DMS 273 treated with DMSO at 0.1 percent for 48 hours (cell line): ENCODE data around the gene HOXD11.

ENCODE experiments used
- DNase-seq: peaks from one replicate; lab custom pipeline; 2025; lab: John Stamatoyannopoulos, UW

Gene HOXD11

DNA sequence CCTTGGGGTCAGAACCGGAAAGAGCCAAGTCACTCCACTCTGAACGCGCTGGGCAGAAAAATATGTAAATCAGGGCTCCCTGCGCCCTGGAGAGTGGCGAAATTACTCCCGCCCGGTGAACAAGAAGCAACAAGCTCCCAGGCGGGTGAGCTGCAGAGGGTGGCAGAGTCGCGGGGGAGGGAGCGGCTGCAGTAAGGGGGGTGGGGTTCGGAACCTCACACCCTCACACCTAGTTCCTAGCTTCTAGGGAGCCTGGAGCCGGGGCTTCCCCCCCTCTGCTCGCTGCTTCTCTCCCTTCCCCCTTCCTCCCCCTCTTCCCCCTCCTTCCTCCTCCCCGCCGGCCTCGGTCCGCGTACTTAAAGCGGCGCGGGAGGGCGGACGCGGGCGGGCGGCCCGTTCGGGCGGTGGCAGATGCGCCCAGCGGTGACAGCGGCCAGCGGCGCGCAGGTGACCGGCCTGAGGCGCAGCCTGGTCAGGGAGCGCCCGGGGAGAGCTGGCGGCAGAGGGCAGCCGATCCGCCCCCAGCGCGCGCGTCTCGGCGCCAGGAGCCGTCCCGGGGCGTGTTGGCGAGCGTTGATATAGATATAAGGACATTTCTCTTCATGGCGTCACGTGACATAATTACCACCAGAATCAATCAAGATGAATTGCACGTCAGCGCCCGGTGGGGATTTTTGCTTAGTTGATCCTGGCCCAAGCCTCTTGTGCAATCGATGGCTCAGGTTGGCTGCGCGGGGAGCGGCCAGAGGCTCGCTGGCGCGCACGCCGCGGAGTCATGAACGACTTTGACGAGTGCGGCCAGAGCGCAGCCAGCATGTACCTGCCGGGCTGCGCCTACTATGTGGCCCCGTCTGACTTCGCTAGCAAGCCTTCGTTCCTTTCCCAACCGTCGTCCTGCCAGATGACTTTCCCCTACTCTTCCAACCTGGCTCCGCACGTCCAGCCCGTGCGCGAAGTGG, at the start of gene HOXD11:
TSS of gene HOXD11 (plus strand) at position 700 of the 959 bp plus-strand sequence. CDS start at position 776, 76 bp downstream.
- no peak for DNase-seq

DNA sequence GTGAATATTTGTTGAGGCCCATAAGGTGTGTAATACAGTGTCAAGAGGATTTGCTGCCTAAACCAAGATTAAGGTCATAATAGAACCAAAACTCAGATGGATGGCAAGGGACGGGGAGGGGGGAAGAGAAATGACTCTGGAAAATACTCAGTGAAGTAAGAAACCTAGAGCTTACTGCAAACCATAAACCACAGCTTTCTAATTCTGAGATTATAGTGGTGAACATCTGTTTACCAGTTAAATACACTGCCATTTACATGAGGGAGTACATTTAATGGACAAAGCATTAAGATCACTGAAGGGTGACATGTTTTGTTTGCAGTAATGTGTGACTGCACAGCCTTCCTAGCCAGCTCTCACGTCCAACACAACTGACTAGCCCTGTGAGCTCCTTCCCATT, 43.1 kb upstream of the HOXD11 start:
- DNase-seq = peak; percentile 29

DNA sequence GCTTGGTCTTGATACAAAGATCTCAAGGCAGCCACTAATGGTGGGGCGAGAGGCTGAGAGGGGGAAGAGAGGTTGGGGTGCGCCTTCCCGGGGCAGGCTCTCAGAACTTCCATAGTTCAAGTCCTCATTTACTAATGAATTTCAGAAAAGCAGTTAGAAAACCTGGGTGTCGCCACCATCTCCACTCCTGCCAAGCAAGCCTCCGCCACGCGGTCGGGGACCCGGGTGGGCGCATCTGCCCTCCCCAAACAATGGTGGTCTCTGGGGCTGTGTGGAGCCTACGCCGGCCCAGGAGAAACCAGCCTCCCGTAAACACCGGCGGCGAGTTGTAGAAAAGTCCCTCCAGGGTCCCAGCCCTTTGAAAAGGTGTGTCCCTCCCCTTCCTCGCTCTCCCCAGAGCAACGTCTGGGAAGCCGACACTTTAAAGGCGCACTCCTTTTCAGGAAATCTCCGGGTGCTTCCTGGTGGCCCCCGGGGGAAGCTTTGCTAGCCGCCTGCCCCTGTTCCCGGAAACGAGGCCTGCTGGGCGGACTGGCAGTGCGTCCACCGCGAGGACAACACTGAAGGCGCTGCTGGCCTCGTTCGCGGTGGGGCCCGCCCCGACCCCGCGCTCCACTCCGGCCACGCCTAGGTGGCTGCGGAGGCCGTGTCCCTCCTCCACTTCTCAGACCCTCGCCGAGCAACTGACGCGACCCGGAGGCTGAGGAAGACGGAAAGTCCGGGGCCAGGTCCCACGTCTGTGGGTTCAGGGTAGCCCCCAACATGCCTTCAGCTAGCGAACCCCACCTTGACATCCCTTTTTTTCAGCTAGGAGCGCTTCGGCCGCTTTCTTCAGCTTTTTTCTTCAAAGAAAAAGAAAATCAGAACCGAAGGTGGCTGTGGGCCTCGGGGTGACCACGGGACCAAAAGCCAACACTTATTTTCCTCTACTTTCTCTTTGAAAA, 40.2 kb upstream of the HOXD11 start:
- no peak for DNase-seq

DNA sequence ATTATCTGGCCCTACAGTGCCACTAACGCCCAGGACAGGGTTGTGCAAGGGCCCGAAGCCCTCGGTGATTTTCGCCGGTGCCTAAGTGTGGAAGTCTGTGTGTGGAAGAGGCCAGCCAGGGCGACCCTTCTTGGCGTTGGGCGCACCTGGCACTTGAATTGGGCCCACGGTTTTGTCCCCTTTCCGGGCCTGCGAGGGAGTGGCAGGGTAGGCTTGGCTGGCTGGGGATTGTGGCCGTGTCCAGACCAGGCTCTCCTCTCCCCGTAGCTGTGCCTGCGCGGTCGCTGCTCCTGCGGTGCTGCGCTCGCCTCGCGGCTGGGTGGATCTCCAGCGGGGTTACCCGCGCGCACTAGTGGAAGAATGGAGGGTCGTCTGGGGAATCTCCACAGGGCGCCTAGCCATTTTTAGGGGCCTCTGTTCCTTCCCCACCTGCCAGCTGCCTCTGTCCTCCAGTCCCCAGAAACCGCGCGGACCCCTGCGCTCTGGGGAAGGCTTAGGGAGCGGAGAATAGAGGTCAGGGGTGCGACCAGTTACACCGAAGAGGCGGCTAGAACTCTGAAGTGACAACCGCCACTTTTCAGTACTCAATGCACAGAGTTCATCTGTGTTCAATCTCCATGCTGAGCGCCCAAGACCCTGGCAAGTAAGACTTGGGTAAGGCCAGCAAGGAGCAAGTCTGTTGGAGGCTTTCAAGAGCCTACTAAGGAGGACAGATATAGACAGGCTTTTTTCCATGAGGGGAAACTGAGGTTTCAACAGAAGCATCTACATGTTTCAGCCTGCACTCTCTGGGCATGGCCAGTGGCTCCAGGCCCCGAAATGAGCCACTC, 39.3 kb upstream of the HOXD11 start:
- no peak for DNase-seq

DNA sequence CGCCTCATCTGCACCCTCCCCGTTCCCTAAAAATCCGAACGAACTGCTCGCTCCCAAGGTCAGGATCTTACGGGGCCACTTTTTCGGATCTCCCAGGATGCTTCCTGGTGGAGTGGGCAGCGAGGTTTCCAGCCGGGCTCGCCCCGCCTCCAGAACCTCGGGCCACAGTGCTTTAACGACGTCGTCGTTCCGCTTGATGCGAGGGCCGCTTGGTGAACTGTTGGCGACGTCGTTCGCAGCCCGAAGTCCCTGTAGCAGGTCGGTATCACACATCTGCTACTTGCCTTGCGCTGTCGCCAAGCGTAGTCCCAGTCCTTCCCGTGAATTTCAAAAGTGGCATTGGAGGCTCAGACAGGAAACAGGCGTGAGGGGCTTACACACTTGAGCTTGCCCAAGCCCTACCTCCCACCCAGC, 38.7 kb upstream of the HOXD11 start:
- DNase-seq = no peak

DNA sequence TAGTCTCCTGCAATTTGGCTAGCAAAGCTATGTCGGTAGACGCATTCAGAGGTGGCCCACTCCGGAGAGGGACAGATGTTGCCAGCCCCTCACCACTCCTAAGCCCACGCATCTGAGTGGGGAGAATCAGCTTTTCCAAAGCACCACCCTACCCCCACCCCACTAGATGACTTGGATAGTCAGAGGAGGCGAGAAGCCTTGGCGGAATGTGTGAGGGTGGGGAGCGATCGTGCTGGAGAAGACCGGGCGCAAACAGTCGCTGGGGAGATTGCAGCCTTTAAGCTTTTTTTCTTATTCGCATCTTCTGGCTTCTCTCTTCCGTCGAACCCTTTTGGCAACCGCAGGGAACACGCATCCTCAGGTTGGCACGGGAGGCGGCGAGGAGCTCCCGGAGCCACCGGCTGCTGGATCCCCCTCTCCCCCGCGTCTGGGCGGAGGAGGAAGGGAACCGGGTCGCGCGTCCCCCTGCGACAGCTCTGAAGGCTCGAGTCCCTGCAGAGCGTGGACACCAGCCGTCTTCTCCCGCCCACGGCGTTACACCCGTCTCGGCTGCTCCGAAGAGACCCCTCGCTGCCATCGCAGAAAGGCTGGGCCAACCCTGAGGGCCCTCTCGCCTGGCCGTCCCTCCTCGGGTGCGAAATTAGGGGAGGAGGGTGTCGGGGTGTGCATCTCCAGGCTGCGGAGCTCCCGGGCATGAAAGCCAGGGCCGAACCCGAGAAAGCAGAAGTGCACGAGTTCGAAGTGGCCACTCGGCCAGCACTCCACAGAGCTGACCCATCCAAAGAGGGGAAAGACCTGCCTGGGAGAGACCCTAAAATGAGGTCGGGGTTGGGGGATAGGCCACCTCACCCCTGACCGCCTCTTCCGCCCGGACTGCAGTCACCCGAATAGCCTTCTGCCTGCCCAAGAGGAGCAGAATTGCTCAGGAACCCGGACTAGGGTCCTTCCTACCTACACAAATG, 35.5 kb upstream of the HOXD11 start:
- DNase-seq = no peak

DNA sequence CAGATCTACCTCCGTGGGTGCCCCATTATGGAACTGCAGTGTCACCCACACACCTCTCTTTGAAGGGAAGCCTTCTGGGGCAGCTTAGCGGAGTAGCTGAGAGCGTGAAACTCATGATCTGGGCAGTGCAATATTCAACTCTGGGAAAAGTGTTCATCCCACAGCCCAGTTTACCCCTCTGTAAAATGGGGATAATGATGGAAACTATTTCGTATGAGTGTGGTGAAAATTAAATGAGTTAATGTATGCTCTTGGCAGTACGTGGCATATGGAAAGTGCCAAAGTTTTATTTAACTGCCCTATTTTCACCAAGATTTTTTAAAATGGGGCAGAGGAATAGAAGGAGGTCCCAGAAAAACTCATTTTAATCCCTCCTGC, 34.8 kb upstream of the HOXD11 start:
- DNase-seq = no peak

DNA sequence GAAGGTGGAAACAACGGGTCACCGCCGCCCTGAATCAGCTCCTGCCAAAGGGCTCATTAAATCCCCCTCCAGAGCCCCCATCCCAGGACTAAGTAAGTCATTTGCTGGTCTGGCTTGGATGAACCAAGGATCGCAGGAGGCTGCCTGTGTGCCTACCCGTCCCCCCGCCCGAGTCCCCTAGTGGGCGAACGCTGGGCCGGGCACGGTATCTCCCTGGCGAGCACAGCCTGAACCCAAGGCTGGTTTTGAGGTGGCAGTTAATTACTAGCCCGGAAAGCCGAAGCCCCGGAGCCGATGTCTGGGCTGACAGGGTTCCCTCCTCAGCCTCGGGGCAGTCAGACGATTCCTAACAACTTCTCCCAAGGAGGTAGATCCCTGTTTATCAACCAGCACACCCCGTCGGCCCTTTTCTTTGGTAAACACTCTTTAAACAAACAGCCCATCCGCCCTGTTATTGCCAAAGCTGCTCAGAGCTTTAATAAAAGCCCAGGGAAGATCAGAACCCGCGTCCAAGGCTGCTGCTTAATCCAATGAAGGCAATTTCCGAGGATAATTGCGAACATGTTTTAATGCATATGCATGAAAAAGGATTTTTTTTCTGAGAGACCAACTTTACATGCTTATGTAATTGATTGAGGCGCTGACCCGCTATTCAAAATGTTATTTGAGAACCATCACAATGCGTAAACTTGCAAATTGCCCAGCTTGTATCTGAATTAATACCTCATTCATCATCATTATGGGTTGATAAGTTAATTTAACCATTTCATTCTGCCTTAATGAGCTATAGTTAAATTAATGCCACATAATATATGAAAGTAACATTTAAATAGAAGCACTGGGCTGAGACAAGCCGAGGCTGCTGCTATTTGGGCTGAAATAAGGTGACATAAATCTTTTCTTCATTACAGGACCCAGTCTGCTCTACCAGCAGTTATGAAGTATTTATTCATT, 33.9 kb upstream of the HOXD11 start:
- DNase-seq = no peak

DNA sequence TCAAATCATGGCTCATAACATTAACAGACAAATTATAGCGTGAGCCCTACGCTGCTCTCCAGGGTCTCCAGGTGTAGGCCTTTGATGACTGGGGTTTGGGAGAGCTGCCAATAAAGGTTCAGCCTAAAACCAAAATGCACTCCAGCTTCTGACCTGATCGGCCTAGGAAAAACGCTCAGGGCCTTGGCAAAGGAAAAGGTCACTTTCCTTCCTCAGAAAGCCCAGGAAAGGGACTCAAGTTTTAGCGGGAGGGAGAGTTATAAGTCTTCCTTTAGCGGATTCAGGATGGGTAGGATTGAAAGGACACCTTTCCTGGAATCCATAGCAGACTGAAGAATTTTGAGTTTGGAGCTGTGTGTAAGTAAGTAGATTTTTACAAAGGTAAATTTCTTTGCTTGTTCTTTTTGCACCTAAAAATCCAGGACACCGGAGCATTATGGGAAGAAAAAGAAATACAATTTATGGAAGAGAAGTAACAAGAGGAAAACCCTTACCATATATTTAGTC, 32.1 kb upstream of the HOXD11 start:
- no peak for DNase-seq

DNA sequence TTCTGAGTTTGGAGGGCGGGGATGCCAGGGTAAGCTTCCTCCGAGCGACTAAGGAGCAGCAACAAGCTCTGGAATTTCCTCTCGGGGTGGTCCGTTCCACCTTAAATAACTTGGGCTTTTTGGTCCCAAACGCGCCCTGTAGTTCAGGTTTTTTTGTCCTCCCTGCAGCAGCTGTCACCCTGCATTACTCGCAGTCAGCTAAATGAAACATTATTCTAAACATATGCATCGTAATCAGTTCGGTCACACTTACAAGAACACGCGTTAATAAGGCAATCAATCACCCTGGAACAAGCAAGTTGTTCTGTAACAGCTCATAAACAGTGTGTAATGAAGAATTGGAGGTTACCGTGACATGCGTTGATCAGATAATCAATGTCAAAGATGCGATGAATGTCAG, 31.6 kb upstream of the HOXD11 start:
- no peak for DNase-seq

DNA sequence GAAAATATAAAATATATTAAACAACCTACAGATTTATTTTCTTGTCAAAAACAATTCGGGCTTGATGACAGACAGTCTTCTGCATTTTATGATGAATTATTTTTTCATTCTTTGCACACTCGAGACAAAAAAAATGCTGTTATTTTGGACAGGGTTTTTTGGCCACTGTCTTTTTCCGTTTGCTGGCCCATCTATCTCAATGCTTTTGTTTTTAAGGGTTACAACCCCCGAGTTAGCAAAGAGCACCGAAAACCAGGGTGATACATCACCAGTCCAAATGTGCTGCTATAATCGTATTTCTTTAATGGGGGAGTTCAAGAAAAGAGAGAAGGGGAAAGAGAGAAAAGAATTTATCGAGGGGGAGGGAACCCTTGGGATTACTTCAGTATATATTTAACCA, 31.0 kb upstream of the HOXD11 start:
- DNase-seq = no peak

DNA sequence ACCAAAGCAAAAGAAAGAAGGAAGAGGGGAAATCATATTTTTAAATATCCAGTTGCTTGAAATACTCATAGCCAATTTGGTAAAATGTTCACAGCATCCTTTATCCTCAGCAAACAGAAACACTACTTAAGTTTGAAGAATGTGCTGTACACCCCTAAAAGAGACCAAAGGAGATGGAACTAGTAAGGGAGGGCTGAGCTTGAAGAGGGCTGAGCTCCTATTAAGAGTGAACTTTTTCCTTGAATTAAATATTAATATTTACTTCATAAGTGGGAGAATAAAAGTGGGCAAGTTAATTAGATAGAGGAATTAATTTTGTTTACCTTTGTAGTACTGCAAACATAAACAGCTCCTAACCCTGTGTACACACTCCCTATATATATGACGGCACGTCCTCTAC, 30.3 kb upstream of the HOXD11 start:
- DNase-seq = no peak

DNA sequence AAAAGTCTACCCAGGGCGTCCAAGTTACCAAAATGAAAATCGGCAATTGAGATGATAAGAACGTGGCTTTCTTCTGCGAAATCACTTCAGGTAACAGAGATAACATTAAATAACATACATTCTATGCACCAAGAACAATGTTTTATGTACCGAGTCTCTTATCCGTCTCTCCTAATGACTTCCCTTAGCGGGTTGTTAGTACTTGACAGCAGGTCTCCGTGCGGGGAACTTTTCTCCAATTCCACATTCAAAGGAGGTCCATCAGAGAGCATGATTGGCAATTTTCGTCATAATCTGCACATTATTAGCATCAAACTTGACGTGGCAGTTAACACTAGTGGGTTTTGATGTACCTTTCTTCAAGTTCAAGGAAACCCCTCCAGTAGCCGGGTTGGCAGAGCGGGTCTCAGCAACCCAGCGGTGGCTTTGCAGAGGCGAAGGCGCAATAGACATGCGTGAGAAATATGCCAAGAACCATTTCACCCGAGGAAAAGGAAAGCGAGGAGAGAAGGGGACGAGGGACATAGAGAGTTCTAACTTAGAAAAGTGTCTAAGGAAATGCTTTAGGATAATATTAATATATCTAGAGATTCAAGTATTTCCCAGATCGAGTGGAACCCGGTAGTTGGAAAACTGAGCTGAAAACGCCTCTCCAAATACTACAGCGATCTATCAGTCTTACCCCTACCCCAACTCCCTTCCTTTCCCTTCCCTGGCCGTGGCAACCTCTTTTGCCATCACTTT, 28.4 kb upstream of the HOXD11 start:
- DNase-seq = no peak

DNA sequence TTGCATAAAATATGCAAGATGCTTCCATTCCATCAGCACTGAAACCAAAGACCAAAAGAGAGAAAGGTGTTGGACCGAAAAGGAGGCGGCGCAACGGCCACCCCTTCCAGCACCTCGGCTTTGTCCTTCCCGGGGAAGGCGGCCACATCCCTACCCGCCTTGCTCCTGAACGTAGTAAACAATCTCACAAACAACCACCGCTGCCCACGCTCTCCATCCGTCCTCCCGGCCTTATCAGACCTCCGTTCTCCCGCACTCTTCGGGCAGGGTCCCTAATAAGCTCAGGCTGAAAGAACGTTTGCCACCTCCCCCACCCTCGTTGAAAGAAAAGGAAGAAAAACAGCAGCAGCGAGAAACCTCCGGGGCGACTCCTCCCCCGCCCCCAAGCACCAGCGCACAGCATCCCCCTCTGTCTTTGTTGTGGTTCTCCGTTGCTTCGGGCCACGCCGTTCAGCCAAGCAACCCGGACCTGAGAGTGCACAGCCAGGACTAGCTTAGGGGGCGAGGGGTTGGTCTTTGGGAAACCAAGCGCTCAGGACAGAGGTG, 27.7 kb upstream of the HOXD11 start:
- DNase-seq = no peak

DNA sequence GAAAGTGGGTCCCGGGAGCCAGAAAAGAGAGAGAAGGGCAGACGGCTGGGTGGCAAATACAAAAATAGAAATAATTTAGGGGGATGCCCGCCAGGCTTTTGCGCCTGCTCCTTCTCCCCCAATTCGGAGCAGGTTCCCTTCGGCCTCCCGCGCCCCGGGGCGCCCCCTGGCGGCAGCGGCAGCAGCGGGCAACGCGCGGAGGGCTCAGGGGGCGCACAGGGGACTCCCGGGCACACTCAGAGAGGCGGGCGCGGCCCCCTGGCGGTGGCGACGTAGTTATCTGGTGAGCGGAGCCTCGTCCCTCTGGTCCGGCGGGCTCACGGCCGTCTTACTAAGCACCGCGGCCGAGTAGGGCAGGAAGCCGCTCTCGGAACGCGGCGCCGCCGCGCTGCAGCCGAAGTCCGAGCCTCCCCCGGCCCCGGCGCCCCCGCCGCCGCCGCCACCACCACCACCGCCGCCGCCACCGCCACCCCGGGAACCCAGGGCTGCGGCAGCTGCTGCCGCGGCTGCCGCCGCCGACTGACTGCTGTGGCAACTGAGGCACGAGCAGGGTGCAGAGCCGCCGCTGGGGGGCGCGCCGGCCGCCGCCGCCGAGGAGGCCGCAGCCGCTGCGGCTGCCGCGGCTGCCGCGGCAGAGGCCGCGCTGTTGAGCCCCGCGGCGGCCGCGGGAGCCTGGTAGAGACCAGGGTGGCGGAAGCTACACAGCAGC, 27.1 kb upstream of the HOXD11 start:
- no peak for DNase-seq

DNA sequence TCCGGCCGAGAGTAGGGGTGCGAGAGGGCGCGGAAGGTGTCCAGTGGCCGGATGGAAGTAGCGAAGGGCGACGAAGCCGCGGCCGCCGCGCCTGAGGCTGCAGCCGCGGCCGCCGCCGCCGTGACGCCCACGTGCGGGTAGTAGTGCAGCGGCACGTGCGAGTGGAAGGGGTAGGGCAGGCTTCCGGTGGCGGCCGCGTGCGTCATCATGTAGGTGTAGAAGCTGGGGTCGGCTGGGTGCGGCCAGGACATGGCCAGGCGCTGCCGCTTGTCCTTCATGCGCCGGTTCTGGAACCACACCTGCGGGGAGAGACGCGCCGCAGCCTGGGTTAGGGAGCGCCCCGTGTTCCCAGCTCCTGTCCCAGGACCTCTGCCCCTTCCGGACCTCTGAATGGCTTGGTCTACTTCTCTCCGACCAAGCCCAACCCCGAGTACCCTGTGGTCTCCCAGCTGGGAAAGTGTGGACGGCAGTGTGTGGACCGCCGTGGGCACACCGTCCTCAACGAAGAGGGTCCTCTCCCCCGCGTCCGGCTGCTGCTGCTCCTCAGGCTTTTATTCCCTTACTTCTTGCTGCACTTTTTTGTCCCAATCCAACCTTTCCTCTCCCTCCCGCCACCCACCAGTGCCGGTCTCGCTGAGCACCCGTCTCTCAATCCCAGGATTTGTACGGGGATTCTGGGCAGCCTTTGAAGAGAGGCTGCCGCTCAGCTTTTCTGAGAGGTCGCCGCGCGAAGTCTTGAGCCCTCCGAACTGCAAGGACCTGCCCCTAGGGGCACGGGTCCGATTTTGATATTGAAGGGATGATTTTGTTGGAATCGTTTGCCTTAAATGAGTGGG, 26.3 kb upstream of the HOXD11 start:
- DNase-seq = no peak

DNA sequence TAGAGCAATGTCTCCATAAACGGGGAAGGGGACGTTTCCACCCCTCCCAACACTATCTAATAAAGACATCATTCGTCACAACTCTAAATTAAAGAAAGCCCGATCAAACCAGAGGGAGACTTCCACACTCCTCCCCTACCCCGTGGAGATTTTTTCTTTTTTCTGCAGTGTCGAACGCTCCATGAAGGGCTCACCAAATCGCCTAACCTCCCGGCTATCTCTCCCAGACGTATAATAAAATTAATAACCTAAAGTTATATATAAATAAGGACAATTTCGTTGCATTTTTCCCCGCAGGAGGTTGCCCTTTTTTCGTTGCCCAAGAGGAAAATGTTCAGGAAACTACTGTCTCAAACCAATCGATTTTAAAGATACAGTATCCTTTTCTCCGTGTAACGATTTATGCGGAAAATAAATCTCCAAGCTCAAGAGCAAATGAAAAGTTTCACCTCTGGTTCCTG, 25.7 kb upstream of the HOXD11 start:
- DNase-seq = no peak
